CD8-positive, alpha-beta memory T cell (primary cell): ENCODE results near the gene GSTA3. TPM values are rescaled to one million over a fixed set of nuclear protein-coding genes. Genes with fewer than 3 reads are reported as not detected.
"Not testable (repeated sequence)": the region's sequence is repeated elsewhere in the genome, so short reads cannot be mapped to it uniquely, and the experiment has no call there.

ENCODE experiments used
- CTCF ChIA-PET: fragments of 350-600 bp; sonication (Branson Sonifier 250); formaldehyde crosslinking; loops from one replicate; lab custom pipeline; 2021; ENCODE audit warnings: antibody characterized with exemption; lab: Charles Lee
- POLR2A ChIA-PET: fragments of 350-600 bp; sonication (Branson Sonifier 250); formaldehyde crosslinking; loops from one replicate; lab custom pipeline; 2021; ENCODE audit warnings: antibody characterized with exemption; lab: Charles Lee
- DNase-seq, 5 donors: peaks; one replicate each; pipeline versions ENCODE4 v3.0.0 to v3.0.0-alpha.2; 2020 to 2022; ENCODE audit warnings: mixed read lengths in 1 of 5
- H3K27ac ChIP-seq: one replicate; pipeline ENCODE4 v1.7.0; 2013; ENCODE audit warnings: low read depth, mild to moderate bottlenecking, low read length, moderate library complexity
- H3K27me3 ChIP-seq: 2 replicates; pipeline ENCODE4 v1.7.0; 2013; ENCODE audit warnings: low read length, mild to moderate bottlenecking; ENCODE audit not compliant: insufficient read depth, poor library complexity, severe bottlenecking
- H3K36me3 ChIP-seq: 2 replicates; pipeline ENCODE4 v1.7.0; 2013; ENCODE audit warnings: mild to moderate bottlenecking, low read length, moderate library complexity; ENCODE audit not compliant: insufficient read depth
- H3K4me1 ChIP-seq: 2 replicates; pipeline ENCODE4 v1.7.0; 2013; ENCODE audit warnings: mild to moderate bottlenecking, low read length, moderate library complexity; ENCODE audit not compliant: insufficient read depth
- H3K4me3 ChIP-seq: 2 replicates; pipeline ENCODE4 v1.7.0; 2013; ENCODE audit warnings: mild to moderate bottlenecking, low read length
- H3K9me3 ChIP-seq: 2 replicates; pipeline ENCODE4 v1.7.0; 2013; ENCODE audit warnings: mild to moderate bottlenecking, low read length
- H3K27ac Mint-ChIP-seq, 8 donors: one replicate each; pipeline ENCODE4 v1.8.0; 2020 to 2021; ENCODE audit warnings: mixed read lengths in 8 of 8, mild to moderate bottlenecking in 6 of 8, inconsistent platforms in 3 of 8, moderate library complexity in 3 of 8
- H3K27me3 Mint-ChIP-seq, 2 donors: one replicate each; pipeline ENCODE4 v1.8.0; 2020 to 2021; ENCODE audit warnings: mixed read lengths in 2 of 2, mild to moderate bottlenecking in 1 of 2, moderate library complexity in 1 of 2
- H3K36me3 Mint-ChIP-seq, 3 donors: one replicate each; pipeline ENCODE4 v1.8.0; 2020 to 2021; ENCODE audit warnings: mixed read lengths in 3 of 3, inconsistent platforms in 1 of 3, mild to moderate bottlenecking in 1 of 3
- H3K4me1 Mint-ChIP-seq, 3 donors: one replicate each; pipeline ENCODE4 v1.8.0; 2020 to 2021; ENCODE audit warnings: mixed read lengths in 3 of 3, inconsistent platforms in 1 of 3, mild to moderate bottlenecking in 1 of 3
- H3K4me3 Mint-ChIP-seq, 7 donors: one replicate each; pipeline ENCODE4 v1.8.0; 2020 to 2021; ENCODE audit warnings: mixed read lengths in 7 of 7, mild to moderate bottlenecking in 6 of 7, moderate library complexity in 4 of 7, inconsistent platforms in 2 of 7
- H3K9me3 Mint-ChIP-seq, 5 donors: one replicate each; pipeline ENCODE4 v1.8.0; 2020 to 2022; ENCODE audit warnings: mixed read lengths in 5 of 5, mild to moderate bottlenecking in 3 of 5, moderate library complexity in 2 of 5, inconsistent platforms in 1 of 5
- polyA plus RNA-seq: library from polyadenylated mRNA; unstranded; fragments of 300-500 nt; fragmentation: Illumina TruSeq; gene quantifications from one replicate; pipeline ENCODE4 v1.2.3, GENCODE V29; 2021
- total RNA-seq, 2 experiments: library from RNA; stranded (reverse); gene quantifications; one replicate each; pipeline ENCODE4 v1.2.3, GENCODE V29; 2021

GSTA3 gene
- total and polyA plus RNA-seq, 3 experiments from 2014 or later: not detected

GRCh38 chr6:52870335-52871091 is 39.0 kb downstream of the GSTA3 start:
- peaks cover 2 to 23% of the 10 kb centered on the region in 2 donors for H3K27me3 Mint-ChIP-seq
- H3K36me3 Mint-ChIP-seq, H3K27ac ChIP-seq, H3K27me3 ChIP-seq, POLR2A ChIA-PET, H3K4me1 Mint-ChIP-seq, CTCF ChIA-PET, H3K4me3 ChIP-seq, H3K9me3 ChIP-seq, H3K4me1 ChIP-seq, H3K4me3 Mint-ChIP-seq, DNase-seq, H3K27ac Mint-ChIP-seq, H3K36me3 ChIP-seq, H3K9me3 Mint-ChIP-seq: not testable (repeated sequence)

GRCh38 chr6:52868899-52869298 is 40.6 kb downstream of the GSTA3 start:
- H3K9me3 Mint-ChIP-seq, H3K4me3 Mint-ChIP-seq, H3K36me3 ChIP-seq, H3K27ac Mint-ChIP-seq, CTCF ChIA-PET, H3K4me3 ChIP-seq, H3K4me1 ChIP-seq, H3K36me3 Mint-ChIP-seq, DNase-seq, H3K9me3 ChIP-seq, POLR2A ChIA-PET, H3K27me3 ChIP-seq, H3K4me1 Mint-ChIP-seq, H3K27ac ChIP-seq: not testable (repeated sequence)
- H3K27me3 Mint-ChIP-seq: peaks cover 0 to 28% of the 10 kb centered on the region in 2 donors

- H3K4me3 Mint-ChIP-seq: no peak overlapping the region
- Histone ChIP-seq H3K4me3 (no peak overlapping the region), H3K27ac (no peak overlapping the region), H3K9me3 (no peaks in the 10 kb centered on the region), H3K36me3 (no peaks in the 10 kb centered on the region), H3K4me1 (no peaks in the 10 kb centered on the region), H3K27me3 (no peaks in the 10 kb centered on the region)
- peaks cover 0 to 26% of the 10 kb centered on the region in 2 donors for H3K27me3 Mint-ChIP-seq
- H3K27ac Mint-ChIP-seq: no peak overlapping the region
- CTCF ChIA-PET: no interaction called here
- no peak for DNase-seq
- POLR2A ChIA-PET: no interaction called here
- no peaks in the 10 kb centered on the region for H3K9me3 Mint-ChIP-seq
- no peaks in the 10 kb centered on the region for H3K36me3 Mint-ChIP-seq
- H3K4me1 Mint-ChIP-seq: no peaks in the 10 kb centered on the region
These were observed 41.3 kb downstream of the GSTA3 start for GRCh38 chr6:52868240-52868639.

GRCh38 chr6:52861151-52861550 is 48.3 kb downstream of the GSTA3 start:
- H3K4me1 ChIP-seq, CTCF ChIA-PET, POLR2A ChIA-PET, H3K4me3 Mint-ChIP-seq, H3K27me3 ChIP-seq, H3K4me1 Mint-ChIP-seq, DNase-seq, H3K36me3 Mint-ChIP-seq, H3K27ac Mint-ChIP-seq, H3K36me3 ChIP-seq, H3K4me3 ChIP-seq, H3K9me3 ChIP-seq, H3K27ac ChIP-seq, H3K9me3 Mint-ChIP-seq: not testable (repeated sequence)
- peaks cover 20 to 64% of the 10 kb centered on the region in 2 donors for H3K27me3 Mint-ChIP-seq

DNA sequence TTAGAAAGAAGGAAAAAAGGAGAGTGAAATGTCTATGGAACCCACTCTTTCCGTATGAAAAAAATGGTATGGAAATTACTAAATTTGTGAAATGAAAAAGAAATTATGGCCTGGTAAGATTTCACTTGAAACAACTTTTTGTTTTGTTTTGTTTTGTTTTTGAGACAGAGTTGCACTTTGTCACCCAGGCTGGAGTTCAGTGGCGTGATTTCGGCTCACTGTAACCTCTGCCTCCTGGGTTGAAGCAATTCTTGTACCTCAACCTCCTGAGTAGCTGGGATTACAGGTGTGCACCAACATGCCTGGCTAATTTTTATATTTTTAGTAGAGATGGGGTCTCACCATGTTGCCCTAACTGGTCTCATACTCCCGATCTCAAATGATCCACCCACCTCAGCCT is 51.1 kb downstream of the GSTA3 start:
- Histone ChIP-seq H3K9me3 (no peaks in the 10 kb centered on the region), H3K36me3 (no peaks in the 10 kb centered on the region), H3K27me3 (no peaks in the 10 kb centered on the region), H3K4me3 (no peak overlapping the region), H3K27ac (no peak overlapping the region), H3K4me1 (no peaks in the 10 kb centered on the region)
- CTCF ChIA-PET: no interaction called here
- H3K27me3 Mint-ChIP-seq: peaks cover 32 to 72% of the 10 kb centered on the region in 2 donors
- DNase-seq: no peak
- no peak overlapping the region for H3K4me3 Mint-ChIP-seq
- H3K9me3 Mint-ChIP-seq: peaks cover 0 to 3% (median 0%) of the 10 kb centered on the region in 5 donors
- H3K4me1 Mint-ChIP-seq: no peaks in the 10 kb centered on the region
- no peak overlapping the region for H3K27ac Mint-ChIP-seq
- POLR2A ChIA-PET: no interaction called here
- peaks cover 0 to 3% (median 0%) of the 10 kb centered on the region in 3 donors for H3K36me3 Mint-ChIP-seq

- H3K36me3 ChIP-seq, CTCF ChIA-PET, DNase-seq, H3K9me3 Mint-ChIP-seq, H3K4me1 ChIP-seq, H3K4me1 Mint-ChIP-seq, H3K27ac ChIP-seq, H3K9me3 ChIP-seq, H3K27ac Mint-ChIP-seq, H3K4me3 ChIP-seq, POLR2A ChIA-PET, H3K27me3 ChIP-seq, H3K4me3 Mint-ChIP-seq, H3K36me3 Mint-ChIP-seq: not testable (repeated sequence)
- H3K27me3 Mint-ChIP-seq: peaks cover 32 to 81% of the 10 kb centered on the region in 2 donors
These were observed 53.4 kb downstream of the GSTA3 start for GRCh38 chr6:52856137-52856536.

DNA sequence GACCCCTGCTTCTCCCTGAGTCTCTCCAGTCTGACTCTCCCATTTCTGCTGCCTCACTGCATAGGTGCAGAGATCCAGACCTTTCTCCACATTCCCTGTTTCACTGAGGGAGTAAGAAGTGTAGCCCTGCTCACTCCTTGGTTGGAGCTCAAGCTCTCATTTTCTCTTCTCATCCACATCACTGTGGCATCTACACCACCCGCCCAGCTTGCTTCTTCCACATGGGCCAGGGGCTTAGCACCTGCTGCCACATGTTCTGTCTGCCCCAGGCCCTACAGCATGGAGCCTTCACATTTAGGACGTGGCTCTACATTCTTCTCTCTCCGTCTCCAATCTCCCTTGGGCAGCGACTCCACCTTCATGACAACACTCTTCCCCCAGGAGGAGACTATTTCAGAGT is 60.4 kb downstream of the GSTA3 start:
- Mint-ChIP-seq H3K4me1 (no peaks in the 10 kb centered on the region), H3K36me3 (peaks cover 0 to under 1% (median 0%) of the 10 kb centered on the region in 3 donors), H3K9me3 (peaks cover 0 to 2% (median 0%) of the 10 kb centered on the region in 5 donors), H3K27ac (no peak overlapping the region), H3K27me3 (peaks cover 3 to 47% of the 10 kb centered on the region in 2 donors), H3K4me3 (no peak overlapping the region)
- Histone ChIP-seq H3K9me3 (no peaks in the 10 kb centered on the region), H3K4me3 (no peak overlapping the region), H3K27me3 (no peaks in the 10 kb centered on the region), H3K4me1 (no peaks in the 10 kb centered on the region), H3K36me3 (no peaks in the 10 kb centered on the region), H3K27ac (no peak overlapping the region)
- POLR2A ChIA-PET: no interaction called here
- no peak for DNase-seq
- CTCF ChIA-PET: no interaction called here
